Stimulated activated CD4-positive, alpha-beta T cell treated with anti-CD3 and anti-CD28 coated beads, Interleukin-12 subunit alpha, Interleukin-12 subunit beta, amount 100 ng/mL, for 4 hours (primary cell): ENCODE measurements around the gene SOX13.

ENCODE experiments used
- DNase-seq: peaks from one replicate; pipeline ENCODE4 v3.0.0-alpha.2; 2020

The SOX13 gene

DNA sequence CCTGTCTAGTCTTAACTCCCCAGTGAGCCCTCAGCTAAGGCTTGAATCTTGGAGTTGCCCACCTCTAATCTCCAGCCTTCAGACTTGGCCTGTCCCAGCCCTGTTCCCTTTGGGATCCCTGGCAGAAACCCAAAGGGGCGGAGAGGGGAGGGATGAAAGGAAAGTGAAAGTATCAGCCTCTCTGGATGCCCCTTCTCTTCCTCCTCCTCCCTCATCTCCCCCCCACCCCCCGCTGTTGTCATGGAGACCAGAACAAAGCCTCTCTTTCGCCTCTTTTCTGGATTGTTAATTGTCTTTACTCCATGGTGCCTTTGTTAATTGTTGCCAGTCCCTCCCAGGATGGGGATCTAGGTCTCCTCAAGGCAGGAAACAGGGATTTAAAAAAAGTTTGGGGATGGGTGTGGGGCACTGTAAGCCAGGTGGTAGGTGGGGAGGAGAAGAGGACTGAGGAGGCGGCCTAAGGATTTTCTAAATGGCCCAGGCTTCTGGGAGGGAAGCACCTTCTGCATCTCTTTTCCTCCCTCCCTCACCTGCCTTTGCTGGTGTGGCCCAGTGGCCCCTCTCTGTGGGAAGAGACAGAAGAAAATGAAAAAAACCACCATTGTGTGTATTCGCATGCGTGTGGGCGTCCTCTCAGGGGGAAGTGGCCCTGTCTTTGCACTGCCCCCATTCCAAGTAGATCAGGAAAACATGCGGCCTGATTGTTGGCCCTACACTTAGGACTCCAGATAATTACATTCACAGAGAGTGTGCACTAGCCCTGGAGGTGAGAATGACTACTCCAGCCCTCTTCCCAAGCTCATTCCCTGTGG is 7.5 kb upstream of the SOX13 start:
- DNase-seq = no peak

GRCh38 chr1:204065986-204066300 is 7.0 kb upstream of the SOX13 start:
- no peak for DNase-seq

DNA sequence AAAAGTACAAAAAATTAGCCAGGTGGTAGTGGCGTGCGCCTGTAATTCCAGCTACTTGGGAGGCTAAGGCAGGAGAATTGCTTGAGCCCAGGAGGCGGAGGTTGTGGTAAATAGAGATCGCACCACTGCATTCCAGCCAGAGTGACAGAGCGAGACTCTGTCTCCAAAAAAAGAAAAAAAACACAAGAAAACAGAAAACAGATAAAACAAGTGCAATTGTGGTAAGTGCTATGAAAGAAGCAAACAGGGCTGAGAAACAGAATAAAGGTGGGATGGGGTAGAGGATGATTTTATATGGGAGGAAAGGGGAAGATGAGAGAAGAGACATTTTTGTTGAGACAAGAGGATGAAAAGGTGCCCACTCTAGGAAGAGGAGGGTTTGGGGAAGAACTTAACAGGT is 5.0 kb upstream of the SOX13 start:
- no peak for DNase-seq

DNA sequence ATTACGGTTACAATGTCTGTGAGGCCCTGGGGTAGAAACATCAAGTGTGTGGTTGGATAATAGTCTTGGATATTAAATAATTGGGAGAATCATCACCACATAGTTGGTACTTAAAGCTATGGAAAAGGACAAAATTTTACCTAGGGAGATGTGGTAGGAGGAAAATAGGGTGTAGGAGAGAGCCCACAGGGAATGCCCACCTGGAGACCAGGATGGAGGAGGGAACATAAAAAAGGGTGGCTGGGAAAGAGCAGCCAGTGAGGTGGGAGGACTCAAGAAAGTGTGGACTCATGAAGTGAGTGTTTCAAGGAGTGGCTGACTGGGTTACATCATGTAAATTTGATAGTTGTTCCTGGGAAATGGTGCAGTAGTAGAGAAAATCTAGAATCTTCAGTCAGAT is 3.0 kb upstream of the SOX13 start:
- no peak for DNase-seq

DNA sequence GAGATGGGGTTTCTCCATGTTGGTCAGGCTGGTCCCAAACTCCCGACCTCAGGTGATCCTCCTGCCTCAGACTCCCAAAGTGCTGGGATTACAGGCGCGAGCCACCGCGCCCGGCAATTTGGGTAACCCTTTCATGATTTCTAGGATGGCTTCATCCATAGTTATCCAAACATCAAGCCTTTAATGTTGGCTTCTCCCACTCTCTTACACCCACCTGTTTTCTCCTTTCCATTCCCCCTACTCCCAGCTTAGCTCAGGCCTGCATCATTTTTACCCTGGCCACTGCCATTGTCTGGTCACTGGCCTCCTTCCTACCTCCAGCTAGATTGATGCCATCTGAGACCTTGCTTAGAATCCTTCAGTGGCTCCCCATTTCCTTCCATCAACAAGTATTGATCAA is 2.0 kb upstream of the SOX13 start:
- DNase-seq = no peak

GRCh38 chr1:204073837-204074273 is 940 bp downstream of the SOX13 start:
- no peak for DNase-seq

GRCh38 chr1:204074274-204075138 is 1.6 kb downstream of the SOX13 start:
- DNase-seq = no peak

DNA sequence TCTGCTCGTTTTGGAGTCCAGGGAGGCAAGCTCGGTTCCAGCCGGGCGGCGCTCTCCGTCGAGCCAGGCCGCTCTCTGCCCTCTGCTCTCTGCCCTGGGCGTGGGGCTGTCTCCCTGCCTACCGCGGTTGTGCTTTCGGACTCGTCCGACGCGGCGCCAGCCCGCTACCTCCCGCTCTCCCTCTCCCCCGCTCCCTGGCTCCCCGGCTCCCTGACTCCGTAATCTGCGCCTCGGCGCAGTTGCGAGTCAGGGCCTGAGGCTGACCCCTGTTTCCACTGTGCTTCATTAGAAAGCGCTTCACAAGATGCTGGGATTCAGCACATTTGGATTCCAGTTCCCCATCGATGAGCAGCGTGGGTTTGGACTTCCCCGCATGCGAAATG is 2.2 kb downstream of the SOX13 start:
- DNase-seq = no peak

GRCh38 chr1:204075890-204076846 is 3.3 kb downstream of the SOX13 start:
- no peak for DNase-seq

DNA sequence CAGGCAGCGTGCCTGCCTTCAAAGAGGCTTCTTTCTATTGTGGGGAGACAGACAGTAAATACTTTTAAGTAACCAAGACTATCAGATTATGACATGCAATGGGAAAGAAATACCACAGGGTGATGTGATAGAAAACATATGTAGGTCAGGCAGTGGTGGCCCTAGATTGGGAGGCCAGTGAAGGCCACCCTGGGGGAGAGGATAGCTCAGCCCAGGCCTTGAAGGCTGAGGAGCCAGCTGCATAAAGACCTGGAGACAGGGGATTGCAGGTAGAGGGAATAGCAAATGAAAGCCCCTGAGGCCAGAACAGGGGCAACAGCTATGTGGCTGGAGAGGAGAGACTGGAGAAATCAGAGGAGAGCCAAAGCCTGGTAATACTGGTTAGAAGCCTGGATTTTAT is 4.0 kb downstream of the SOX13 start:
- DNase-seq = no peak

DNA sequence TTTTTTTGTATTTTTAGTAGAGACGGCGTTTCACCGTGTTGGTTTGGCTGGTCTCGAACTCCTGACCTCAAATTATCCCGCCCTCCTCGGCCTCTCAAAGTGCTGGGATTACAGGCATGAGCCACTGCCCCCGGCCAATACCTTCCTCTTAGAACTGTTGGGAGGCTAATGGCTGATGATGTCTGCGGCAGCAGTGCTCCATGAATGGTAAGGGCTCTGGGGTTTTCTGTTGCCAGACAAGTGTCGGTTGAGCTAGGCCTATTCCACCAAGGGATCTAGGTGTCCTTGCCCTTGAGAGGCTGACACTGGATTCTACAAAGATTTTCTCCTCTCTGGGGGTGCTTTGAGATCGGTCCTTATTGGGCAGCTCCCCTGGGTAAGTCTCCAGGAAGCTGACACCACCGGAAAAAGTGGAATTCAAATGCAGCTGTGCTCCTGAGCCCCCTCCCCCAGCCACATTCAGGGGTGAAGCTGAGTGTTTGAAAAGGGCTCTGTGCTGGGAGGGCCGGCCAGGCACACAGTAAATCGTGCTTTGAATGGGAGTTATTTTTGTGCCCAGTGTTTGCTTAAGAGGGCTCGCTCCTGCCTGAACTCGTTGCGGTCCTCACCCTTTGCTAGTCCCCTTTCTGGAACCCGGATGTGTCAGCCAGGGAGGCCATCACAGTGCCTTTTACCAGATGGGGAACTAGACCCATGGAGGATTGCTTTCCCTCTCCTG is 5.2 kb downstream of the SOX13 start:
- DNase-seq = no peak

- DNase-seq = no peak
Observed at GRCh38 chr1:204079608-204079999, 6.7 kb downstream of the SOX13 start.

- no peak for DNase-seq
Observed at GRCh38 chr1:204080163-204080903, 7.4 kb downstream of the SOX13 start.

- no peak for DNase-seq
Observed at GRCh38 chr1:204081164-204081790, 8.4 kb downstream of the SOX13 start.

DNA sequence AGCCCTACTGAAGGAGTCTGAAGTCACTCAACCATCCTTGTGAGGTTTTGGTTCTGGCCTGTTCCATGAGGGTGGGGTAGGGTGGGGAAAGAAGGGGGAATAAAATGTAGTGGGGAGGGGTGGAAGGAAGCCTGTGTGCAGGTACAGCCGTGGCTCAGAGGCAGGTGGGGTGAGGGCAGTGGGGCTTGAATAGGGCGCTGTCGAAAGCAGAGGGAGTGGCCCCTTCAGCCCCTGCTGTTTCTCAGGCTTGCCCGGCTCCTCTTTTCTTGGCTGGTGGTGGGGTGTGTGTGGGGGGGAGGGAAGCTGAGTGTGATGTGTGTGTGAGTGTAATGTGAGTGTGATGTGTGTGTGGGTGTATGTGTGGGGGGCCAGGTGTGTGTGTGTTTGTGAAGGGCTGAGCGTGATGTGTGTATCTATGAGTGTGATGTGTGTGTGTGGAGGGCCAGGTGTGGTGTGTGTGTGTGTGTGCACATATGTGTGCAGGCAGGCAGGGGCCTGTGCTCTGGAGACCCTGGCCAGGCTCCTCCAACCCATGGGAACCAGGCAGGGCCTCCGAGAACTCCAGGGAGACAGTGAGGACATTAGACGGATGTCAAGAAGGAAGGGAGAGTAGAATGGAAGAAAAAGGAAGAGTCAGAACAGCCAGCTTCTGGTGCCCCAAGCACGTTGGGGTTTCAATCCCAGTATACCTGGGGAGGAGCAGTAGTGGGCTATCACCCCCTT is 9.0 kb downstream of the SOX13 start:
- no peak for DNase-seq

DNA sequence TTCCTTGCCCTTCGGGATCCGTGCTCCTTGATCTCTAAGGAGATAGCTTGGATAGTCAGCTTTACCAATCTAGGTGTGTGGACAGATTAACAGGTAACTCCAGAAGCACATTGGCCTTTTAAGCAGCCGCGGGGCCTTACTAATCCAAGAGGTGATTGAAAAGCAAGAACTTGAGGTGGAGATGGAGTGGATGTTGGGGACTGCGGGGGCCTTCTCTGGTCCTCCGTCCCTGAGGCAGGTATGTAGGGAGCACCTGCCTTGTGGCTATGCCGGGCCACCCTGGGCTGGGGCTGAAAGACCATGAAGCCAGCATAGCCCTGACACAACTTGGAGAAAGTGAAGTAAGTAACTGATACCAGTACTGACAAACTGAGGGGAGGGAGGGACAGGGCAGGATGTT is 10.6 kb downstream of the SOX13 start:
- DNase-seq = no peak

DNA sequence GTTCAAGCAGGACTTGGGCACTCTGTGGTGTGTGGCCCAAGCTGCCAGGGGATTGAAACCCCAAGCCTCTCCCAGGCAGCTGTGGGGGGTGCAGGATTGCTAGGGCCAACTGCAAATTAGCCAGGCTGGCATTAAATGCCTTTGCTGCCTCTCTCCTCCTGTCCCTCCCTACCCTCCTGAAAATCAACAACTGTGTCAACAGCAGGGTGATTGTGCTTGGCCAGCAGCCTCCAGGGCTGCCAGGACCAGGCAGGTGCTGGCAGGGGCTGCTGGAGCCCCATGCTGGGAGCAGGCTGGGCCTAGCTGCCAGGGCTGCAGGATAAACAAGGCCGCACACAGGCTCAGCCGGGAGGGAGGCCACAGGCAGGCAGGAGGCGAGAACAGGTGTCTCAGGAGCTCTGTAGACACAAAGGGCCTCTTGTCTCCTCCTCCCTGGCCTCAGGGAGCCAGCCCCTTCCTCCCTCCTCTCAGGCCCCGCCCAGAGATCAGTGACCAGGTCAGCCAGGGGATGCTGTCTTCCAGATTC is 11.4 kb downstream of the SOX13 start:
- no peak for DNase-seq

DNA sequence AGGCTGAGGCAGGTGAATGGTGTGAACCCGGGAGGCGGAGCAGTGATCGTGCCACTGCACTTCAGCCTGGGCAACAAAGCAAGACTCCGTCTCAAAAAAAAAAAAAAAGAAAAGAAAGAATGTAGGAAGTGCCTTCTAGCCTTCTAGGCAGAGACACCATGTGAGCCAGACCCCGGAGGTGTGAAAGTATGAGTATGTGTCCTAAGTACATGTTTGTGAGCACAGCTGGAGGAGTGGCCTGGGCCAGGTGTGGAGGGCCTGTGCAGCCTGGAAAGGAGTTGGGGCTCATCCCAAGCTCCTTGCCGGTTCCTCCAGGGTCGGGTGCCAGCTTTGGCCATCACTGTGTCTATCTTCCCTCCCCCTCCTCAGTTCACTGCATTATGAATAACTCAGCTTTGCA is 13.0 kb downstream of the SOX13 start:
- DNase-seq = no peak

DNA sequence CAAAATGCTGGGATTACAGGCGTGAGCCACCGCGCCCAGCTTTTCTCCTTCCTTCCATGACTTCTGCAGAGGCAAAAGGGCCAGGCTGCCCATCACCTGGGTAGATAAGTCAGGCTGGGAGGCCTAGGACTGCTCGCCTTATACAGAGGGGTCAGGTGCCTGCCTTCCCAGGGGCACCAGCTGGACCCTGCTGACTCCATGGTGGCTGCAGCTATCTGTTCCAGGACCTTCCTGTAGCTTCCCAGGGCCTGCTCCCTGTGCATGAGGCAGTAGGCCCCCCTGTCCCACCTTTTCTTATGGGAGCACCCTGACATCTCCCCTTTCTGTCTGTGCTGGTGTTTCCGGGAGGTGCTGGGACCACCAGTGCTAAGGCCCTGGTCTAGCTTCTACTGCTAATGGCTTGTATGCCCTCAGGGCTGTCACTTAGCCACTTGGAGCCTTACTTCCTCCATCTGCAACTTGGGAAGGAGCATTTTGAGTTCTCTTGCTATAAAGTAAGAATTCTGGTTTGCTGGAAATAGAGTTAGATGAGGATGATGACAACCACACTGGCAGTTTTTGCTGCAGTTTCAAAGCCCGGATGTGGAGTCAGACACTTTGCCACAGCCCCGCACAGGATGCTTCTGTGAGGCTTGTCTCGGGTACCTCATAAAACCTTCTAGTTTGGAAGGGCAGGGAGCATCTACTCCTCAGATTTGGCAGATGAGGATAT is 14.4 kb downstream of the SOX13 start:
- DNase-seq = no peak
